Stomach (tissue), 4 donors: Measurements from ENCODE around the gene TMEM59L.

Source experiments
- CTCF ChIP-seq, 7 experiments: fragments of 450-650 bp in 4 of 7; fragments of 200-600 bp in 3 of 7; sonication (generic) in 3 of 7; IDR thresholded peaks; one replicate each; pipeline ENCODE4 v1.5.1; 2016 to 2019; ENCODE audit warnings: antibody characterized with exemption in 7 of 7, control low read depth in 2 of 7, mild to moderate bottlenecking in 1 of 7
- EP300 ChIP-seq: sonication (generic); formaldehyde crosslinking; IDR thresholded peaks from one replicate; pipeline ENCODE4 v1.6.1; 2017; ENCODE audit warnings: antibody characterized with exemption
- POLR2A ChIP-seq, 4 donors: fragments of 450-650 bp; IDR thresholded peaks; one replicate each; pipeline ENCODE4 v1.6.1; 2016; ENCODE audit warnings: antibody characterized with exemption in 4 of 4, control low read depth in 2 of 4, mild to moderate bottlenecking in 1 of 4, moderate library complexity in 1 of 4
- POLR2AphosphoS5 ChIP-seq, 3 donors: sonication (generic); formaldehyde crosslinking; IDR thresholded peaks; one replicate each; pipeline ENCODE4 v1.6.1; 2016; ENCODE audit warnings: antibody characterized with exemption in 3 of 3

DNA sequence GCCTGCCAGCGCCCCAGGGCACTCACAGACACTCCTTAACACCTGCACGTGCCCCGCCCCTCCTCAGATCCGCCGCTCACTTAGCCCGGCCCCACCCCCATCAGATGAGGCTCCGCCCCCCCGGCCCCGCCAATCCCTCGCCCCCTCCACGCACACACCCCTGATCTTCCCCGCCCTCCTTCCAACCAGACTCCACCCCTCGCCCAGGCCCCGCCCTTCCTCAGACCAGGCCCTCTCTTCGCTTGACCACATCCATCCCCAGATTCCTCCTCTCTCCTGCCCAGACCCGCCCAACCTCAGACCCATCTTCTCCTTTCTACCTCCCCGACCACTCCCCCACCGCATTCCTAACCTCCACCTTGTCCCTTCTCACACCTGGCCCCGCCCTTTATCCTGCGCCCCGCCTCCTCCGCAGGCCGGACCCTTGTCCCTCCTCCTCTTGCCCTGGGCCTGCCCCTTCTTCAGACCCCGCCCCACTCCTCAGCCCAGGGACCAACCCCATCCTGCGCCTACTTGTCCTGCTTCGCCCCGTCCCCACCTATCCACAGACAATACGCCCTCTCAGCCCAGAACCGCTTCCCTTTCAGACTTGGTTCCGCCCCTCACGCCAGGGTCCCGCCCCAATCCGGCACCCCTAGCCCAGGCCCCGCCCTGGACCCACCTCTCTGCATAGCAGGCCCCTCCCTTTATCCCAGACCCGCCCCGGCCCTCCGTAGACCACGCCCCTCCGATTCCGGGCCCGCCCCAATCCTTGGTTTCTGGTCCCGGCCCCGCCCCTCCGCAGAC is 23.7 kb downstream of the TMEM59L start:
- no peak for TF ChIP-seq POLR2A (IDR thresholded peaks at IDR 0.05)
- no peak for TF ChIP-seq CTCF (IDR thresholded peaks at IDR 0.05)
- no peak for TF ChIP-seq POLR2AphosphoS5 (IDR thresholded peaks at IDR 0.05)
- TF ChIP-seq EP300, result no peak
